Lower leg skin (tissue), 4 donors: Measurements from ENCODE around the gene SUFU. TPM values are rescaled to one million over a fixed set of nuclear protein-coding genes. Genes with fewer than 3 reads are reported as not detected.

Source experiments
- DNase-seq, 2 donors: peaks; one replicate each; pipeline ENCODE4 v3.0.0-alpha.2; 2019; ENCODE audit warnings: low spot score in 2 of 2
- H3K4me3 ChIP-seq: fragments of 200-600 bp; sonication (generic); 2 replicates; pipeline ENCODE4 v1.5.1; 2017; ENCODE audit warnings: mild to moderate bottlenecking, low read depth; ENCODE audit not compliant: poor library complexity, severe bottlenecking
- POLR2A ChIP-seq, 2 donors: fragments of 450-650 bp; IDR thresholded peaks; one replicate each; pipeline ENCODE4 v1.6.1; 2016 to 2017; ENCODE audit warnings: antibody characterized with exemption in 2 of 2, mild to moderate bottlenecking in 1 of 2, moderate library complexity in 1 of 2
- WGBS, 2 donors: methylation state at CpG; one replicate each; pipeline ENCODE4 v1.1.5; 2018; 5-methylcytosine and 5-hydroxymethylcytosine counted together
- intact Hi-C: fragments of 100-400 bp; cut with DNase I; formaldehyde crosslinking; loops from one replicate; pipeline ENCODE4 v1.15.0; 2023; ENCODE audit warnings: low total_unique reads
- total RNA-seq, 4 donors: library from RNA; depleted of rRNA; stranded (reverse); fragments of >200 nt; gene quantifications; one replicate each; pipeline ENCODE4 v1.1.0, GENCODE V29; 2016
- TF ChIP-seq, protein P1 (sequence below), 3 donors: fragments of 450-650 bp; IDR thresholded peaks; one replicate each; pipeline ENCODE4 v1.5.1; 2016; ENCODE audit warnings: antibody characterized with exemption in 3 of 3, mild to moderate bottlenecking in 3 of 3, moderate library complexity in 2 of 3

The SUFU gene
- total RNA-seq, 4 donors from 2014 or later, result 15.8 to 19.8 (median 18.0) TPM

GRCh38 chr10:102479651-102480050 lies 24.1 kb upstream of the SUFU start:
- H3K4me3 ChIP-seq, result no peak overlapping the region
- TF ChIP-seq, protein P1, sequence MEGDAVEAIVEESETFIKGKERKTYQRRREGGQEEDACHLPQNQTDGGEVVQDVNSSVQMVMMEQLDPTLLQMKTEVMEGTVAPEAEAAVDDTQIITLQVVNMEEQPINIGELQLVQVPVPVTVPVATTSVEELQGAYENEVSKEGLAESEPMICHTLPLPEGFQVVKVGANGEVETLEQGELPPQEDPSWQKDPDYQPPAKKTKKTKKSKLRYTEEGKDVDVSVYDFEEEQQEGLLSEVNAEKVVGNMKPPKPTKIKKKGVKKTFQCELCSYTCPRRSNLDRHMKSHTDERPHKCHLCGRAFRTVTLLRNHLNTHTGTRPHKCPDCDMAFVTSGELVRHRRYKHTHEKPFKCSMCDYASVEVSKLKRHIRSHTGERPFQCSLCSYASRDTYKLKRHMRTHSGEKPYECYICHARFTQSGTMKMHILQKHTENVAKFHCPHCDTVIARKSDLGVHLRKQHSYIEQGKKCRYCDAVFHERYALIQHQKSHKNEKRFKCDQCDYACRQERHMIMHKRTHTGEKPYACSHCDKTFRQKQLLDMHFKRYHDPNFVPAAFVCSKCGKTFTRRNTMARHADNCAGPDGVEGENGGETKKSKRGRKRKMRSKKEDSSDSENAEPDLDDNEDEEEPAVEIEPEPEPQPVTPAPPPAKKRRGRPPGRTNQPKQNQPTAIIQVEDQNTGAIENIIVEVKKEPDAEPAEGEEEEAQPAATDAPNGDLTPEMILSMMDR (IDR thresholded peaks at IDR 0.05), result no peak
- no peak for TF ChIP-seq POLR2A (IDR thresholded peaks at IDR 0.05)
- intact Hi-C loops, result loop anchor here (10.0 kb wide), 2 partner anchors 55 to 225 kb away; partner anchors contain the start of gene FBXL15
- DNase-seq, result no peak

GRCh38 chr10:102480396-102480795 lies 23.4 kb upstream of the SUFU start:
- 82 to 88% methylated on average over 9 of the region's 9 CpGs for WGBS, 2 donors
- no peak overlapping the region for H3K4me3 ChIP-seq
- no peak for DNase-seq
- no peak for TF ChIP-seq POLR2A (IDR thresholded peaks at IDR 0.05)
- TF ChIP-seq, protein P1 (IDR thresholded peaks at IDR 0.05), result no peak
- intact Hi-C loops, result no loop called here

GRCh38 chr10:102484021-102484420 lies 19.8 kb upstream of the SUFU start:
- intact Hi-C loops, result no loop called here
- WGBS, 2 donors, result 95 to 96% methylated on average over 13 of the region's 13 CpGs
- DNase-seq, result no peak
- TF ChIP-seq, protein P1 (IDR thresholded peaks at IDR 0.05), result no peak
- H3K4me3 ChIP-seq, result no peak overlapping the region

- TF ChIP-seq, protein P1 (IDR thresholded peaks at IDR 0.05), result no peak
- TF ChIP-seq POLR2A (IDR thresholded peaks at IDR 0.05), result no peak
- H3K4me3 ChIP-seq, result no peak overlapping the region
- WGBS, 2 donors, result 91 to 93% methylated on average over 18 of the region's 18 CpGs
- DNase-seq, result no peak
- intact Hi-C loops, result no loop called here
Observed at GRCh38 chr10:102485093-102485784, 18.5 kb upstream of the SUFU start.

DNA sequence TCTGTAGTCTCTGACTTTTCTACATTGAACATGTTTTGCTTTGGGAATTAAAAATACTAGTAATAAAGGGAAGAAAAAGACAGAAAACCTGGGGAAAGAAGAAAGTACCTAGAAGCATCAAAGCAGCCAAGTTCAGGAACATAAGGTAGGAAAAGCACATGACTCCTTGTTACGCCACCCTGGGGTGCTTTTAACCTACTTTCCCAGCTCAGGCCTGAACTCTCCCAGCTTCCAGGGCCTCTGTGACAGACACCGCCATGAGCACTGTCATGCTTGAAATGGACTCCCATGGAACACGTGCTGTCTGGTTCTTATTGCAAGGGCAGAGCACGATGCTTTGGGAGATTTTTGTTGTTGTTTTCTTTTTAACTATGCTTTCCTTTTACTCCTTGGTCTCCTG lies 12.6 kb upstream of the SUFU start:
- H3K4me3 ChIP-seq, result no peak overlapping the region
- intact Hi-C loops, result no loop called here
- DNase-seq, result no peak
- TF ChIP-seq, protein P1 (IDR thresholded peaks at IDR 0.05), result no peak
- TF ChIP-seq POLR2A (IDR thresholded peaks at IDR 0.05), result no peak
- WGBS, 2 donors, result 77 to 82% methylated on average over 4 of the region's 4 CpGs
